GM10248 (cell line): Measurements from ENCODE around the gene TREM2.

ENCODE experiments used
- CTCF ChIA-PET: fragments of 300-600 bp; sonication (Branson Sonifier 250); formaldehyde crosslinking; extraction: SDS; loops from one replicate; lab custom pipeline; 2021; ENCODE audit warnings: antibody characterized with exemption; lab: Yijun Ruan, JAX
- POLR2A ChIA-PET: fragments of 350-650 bp; sonication (Branson Sonifier 250); formaldehyde crosslinking; extraction: SDS; loops from one replicate; lab custom pipeline; 2020; ENCODE audit warnings: antibody characterized with exemption; lab: Yijun Ruan, JAX
- DNase-seq: peaks from one replicate; pipeline ENCODE4 v3.0.0; 2012; ENCODE audit errors: extremely low spot score
- CTCF ChIP-seq: IDR thresholded peaks from 2 replicates; pipeline ENCODE4 v1.5.1; 2012; ENCODE audit warnings: mild to moderate bottlenecking, low read depth; ENCODE audit errors: extremely low read depth, missing control alignments, control extremely low read depth

TREM2 gene

GRCh38 chr6:41159415-41160082 lies 3.4 kb downstream of the TREM2 start:
- ChIA-PET CTCF (interaction anchor here (1.8 kb wide), 2 partner anchors 11 to 23 kb away, joined by 5 read pairs; no protein-coding TSS in a partner anchor), POLR2A (no interaction called here)
- TF ChIP-seq CTCF, result no peak
- no peak for DNase-seq

- DNase-seq, result no peak
- CTCF ChIA-PET, result no interaction called here
- TF ChIP-seq CTCF, result no peak
- POLR2A ChIA-PET, result no interaction called here
Measured at GRCh38 chr6:41157323-41157722, 5.6 kb downstream of the TREM2 start.

GRCh38 chr6:41156771-41157170 lies 6.1 kb downstream of the TREM2 start:
- no peak for TF ChIP-seq CTCF
- DNase-seq, result no peak
- POLR2A ChIA-PET, result no interaction called here
- CTCF ChIA-PET, result no interaction called here

GRCh38 chr6:41156001-41156400 lies 6.9 kb downstream of the TREM2 start:
- ChIA-PET POLR2A (no interaction called here), CTCF (no interaction called here)
- DNase-seq, result no peak
- TF ChIP-seq CTCF, result no peak

GRCh38 chr6:41155132-41155805 lies 7.6 kb downstream of the TREM2 start:
- POLR2A ChIA-PET, result no interaction called here
- DNase-seq, result no peak
- CTCF ChIA-PET, result no interaction called here
- no peak for TF ChIP-seq CTCF

GRCh38 chr6:41153992-41154625 lies 8.8 kb downstream of the TREM2 start, which contains the start of gene TREML1:
Gene TREML1, minus strand, starts transcription at chr6:41154347. Its CDS starts 59 bp downstream, at chr6:41154288.
- no peak for TF ChIP-seq CTCF
- ChIA-PET POLR2A (no interaction called here), CTCF (interaction anchor here (1.0 kb wide), 1 partner anchor 214 kb away, joined by 4 read pairs; no protein-coding TSS in a partner anchor)
- no peak for DNase-seq
